HepG2 (cell line): ENCODE measurements around the gene MFSD12. TPM values are rescaled to one million over a fixed set of nuclear protein-coding genes. Genes with fewer than 3 reads are reported as not detected.

ENCODE experiments used
- ATAC-seq: fragments of 200-7000 bp; cut with Tn5 transposase; 3 replicates; pipeline ENCODE4 v1.9.1; 2020; ENCODE audit warnings: mild to moderate bottlenecking, moderate library complexity
- BruUV-seq: library from RNA; stranded (reverse); fragments of 400-500 nt; replicated peaks from 2 replicates; lab custom pipeline; 2021; lab: Mats Ljungman, UMichigan
- CTCF ChIA-PET: fragments of 300-600 bp; formaldehyde crosslinking; extraction: SDS; loops from one replicate; lab custom pipeline; 2021; ENCODE audit warnings: low total read pairs, inconsistent platforms, low intra/inter-chr PET ratio; lab: Yijun Ruan, JAX
- POLR2A ChIA-PET: fragments of 350-600 bp; sonication (Branson Sonifier 250); formaldehyde crosslinking; loops from one replicate; lab custom pipeline; 2020; ENCODE audit warnings: antibody characterized with exemption, inconsistent platforms; lab: Yijun Ruan, JAX
- DNase-seq: peaks from one replicate; pipeline ENCODE4 v3.0.0-alpha.2; 2015; ENCODE audit warnings: low spot score
- FAIRE-seq: peaks from 3 replicates; lab custom pipeline; 2011; peaks lifted over from hg19 to GRCh38; lab: Jason Lieb, UNC
- H2AFZ ChIP-seq: one replicate; pipeline ENCODE4 v1.6.1; 2011; ENCODE audit warnings: low read length, inconsistent platforms
- H3K27ac ChIP-seq: fragments of 300-600 bp; 3 replicates; pipeline ENCODE4 v1.8.0; 2011; ENCODE audit warnings: mixed run types, mild to moderate bottlenecking, mixed read lengths, low read length, inconsistent platforms; ENCODE audit not compliant: insufficient read depth; ENCODE audit errors: extremely low read length
- H3K27me3 ChIP-seq, 2 experiments: fragments of 200-600 bp in 1 of 2; 2 replicates in 1 of 2; 3 replicates in 1 of 2; pipeline versions ENCODE4 v1.6.0 to v1.8.0; 2011; ENCODE audit warnings: low read length in 2 of 2, mild to moderate bottlenecking in 2 of 2, moderate library complexity in 2 of 2, inconsistent platforms in 1 of 2; ENCODE audit not compliant: insufficient read depth in 2 of 2, control insufficient read depth in 1 of 2
- H3K36me3 ChIP-seq, 2 experiments: fragments of 200-600 bp in 1 of 2; replicated peaks in 1 of 2; 2 replicates in 1 of 2; 3 replicates in 1 of 2; pipeline versions ENCODE4 v1.5.1 to v1.8.0; 2011; ENCODE audit warnings: low read length in 2 of 2, inconsistent platforms in 1 of 2; ENCODE audit not compliant: insufficient read depth in 2 of 2, control insufficient read depth in 1 of 2
- H3K4me1 ChIP-seq: 2 replicates; pipeline ENCODE4 v1.5.1; 2012; ENCODE audit warnings: low read length, inconsistent platforms; ENCODE audit not compliant: insufficient read depth
- H3K4me2 ChIP-seq: 2 replicates; pipeline ENCODE4 v1.6.0; 2011; ENCODE audit warnings: low read depth, low read length, inconsistent platforms
- H3K4me3 ChIP-seq, 3 experiments: fragments of 200-600 bp in 1 of 3; sonication (generic), shearing (Covaris generic) in 1 of 3; replicated peaks in 1 of 3; 2 replicates each; pipeline ENCODE4 v1.5.1; 2011 to 2016; ENCODE audit warnings: low read length in 3 of 3, inconsistent platforms in 2 of 3, low read depth in 2 of 3, mild to moderate bottlenecking in 2 of 3, control low read depth in 1 of 3, mixed read lengths in 1 of 3; ENCODE audit not compliant: insufficient read depth in 1 of 3
- H3K79me2 ChIP-seq: one replicate; pipeline ENCODE4 v1.6.1; 2011; ENCODE audit warnings: low read length, inconsistent platforms; ENCODE audit not compliant: insufficient read depth
- H3K9ac ChIP-seq: 2 replicates; pipeline ENCODE4 v1.6.0; 2011; ENCODE audit warnings: mild to moderate bottlenecking, low read depth, low read length, inconsistent platforms; ENCODE audit not compliant: insufficient read depth
- H3K9me3 ChIP-seq: 2 replicates; pipeline ENCODE4 v1.5.1; 2012; ENCODE audit warnings: mild to moderate bottlenecking, low read length
- H4K20me1 ChIP-seq: 2 replicates; pipeline ENCODE4 v1.6.0; 2011; ENCODE audit warnings: inconsistent platforms, mild to moderate bottlenecking, low read length, moderate library complexity; ENCODE audit not compliant: insufficient read depth
- BCL6 ChIP-seq: IDR thresholded peaks from 2 replicates; pipeline ENCODE4 v1.6.1; 2016; ENCODE audit warnings: missing genetic modification reagents, missing compliant biosample characterization
- BHLHE40 ChIP-seq: IDR thresholded peaks from 2 replicates; pipeline ENCODE4 v1.6.1; 2011; ENCODE audit warnings: low read length, improper control_type of control experiment
- CREB1 ChIP-seq, 2 experiments: fragments of 450-650 bp in 1 of 2; IDR thresholded peaks; 2 replicates each; pipeline ENCODE4 v1.6.1; 2016 to 2017; ENCODE audit warnings: control low read depth in 1 of 2, mild to moderate bottlenecking in 1 of 2, missing compliant biosample characterization in 1 of 2, missing genetic modification characterization in 1 of 2
- FOSL2 ChIP-seq: sonication (generic); formaldehyde crosslinking; IDR thresholded peaks from 2 replicates; pipeline ENCODE4 v1.4.0; 2020; ENCODE audit warnings: missing genetic modification reagents
- KDM1A ChIP-seq: IDR thresholded peaks from 2 replicates; pipeline ENCODE4 v1.6.1; 2016; ENCODE audit warnings: missing compliant biosample characterization
- SAP130 ChIP-seq: IDR thresholded peaks from 2 replicates; pipeline ENCODE4 v1.6.1; 2016; ENCODE audit warnings: low read depth
- ZFP36 ChIP-seq: fragments of 150-350 bp; IDR thresholded peaks from 2 replicates; pipeline ENCODE4 v1.6.1; 2018; ENCODE audit warnings: borderline replicate concordance, low read length, low read depth; ENCODE audit not compliant: partially characterized antibody
- ZMYM3 ChIP-seq: sonication (generic); formaldehyde crosslinking; IDR thresholded peaks from 2 replicates; pipeline ENCODE4 v1.5.1; 2020; ENCODE audit warnings: mild to moderate bottlenecking, missing genetic modification reagents
- ZNF264 ChIP-seq: sonication (generic); formaldehyde crosslinking; IDR thresholded peaks from 2 replicates; pipeline ENCODE4 v1.4.0; 2020; ENCODE audit warnings: missing genetic modification reagents
- WGBS: methylation state at CpG from one replicate; pipeline ENCODE4 v1.1.6; 2017; ENCODE audit warnings: low lambda C conversion rate; 5-methylcytosine and 5-hydroxymethylcytosine counted together
- in situ Hi-C: cut with HindIII; loops from 2 replicates; pipeline ENCODE4 v1.10.0; 2017; ENCODE audit warnings: low pct_unique_long_range_greater_than_20kb; ENCODE audit not compliant: extremely low pct_ligation_motif_present
- intact Hi-C: fragments of 100-400 bp; cut with micrococcal nuclease; formaldehyde crosslinking; loops from one replicate; pipeline ENCODE4 v1.10.0; 2022; ENCODE audit not compliant: unreplicated experiment
- polyA plus RNA-seq, 8 experiments: library from polyadenylated mRNA; depleted of rRNA in 3 of 8; stranded (reverse) in 7 of 8; unstranded in 1 of 8; fragments of >200 nt; fragmentation: Illumina TruSeq in 4 of 8; extraction: Trizol in 4 of 8; gene quantifications; 2 replicates each; pipeline versions ENCODE4 v1.2.1 to v1.2.3, GENCODE V29; 2011 to 2016; ENCODE audit warnings: low read depth in 4 of 8, missing spikeins in 1 of 8, mixed read lengths in 1 of 8; ENCODE audit not compliant: insufficient read depth in 1 of 8
- total RNA-seq, 5 experiments: library from RNA; depleted of rRNA; stranded (reverse); fragments of >200 nt; fragmentation: Illumina TruSeq; extraction: Trizol; gene quantifications; 2 replicates each; pipeline ENCODE4 v1.2.3, GENCODE V29; 2016; ENCODE audit warnings: low read depth in 1 of 5
- TF ChIP-seq, protein P1 (sequence below): sonication (generic); formaldehyde crosslinking; IDR thresholded peaks from 2 replicates; pipeline ENCODE4 v1.5.0; 2020; ENCODE audit warnings: missing genetic modification reagents, mild to moderate bottlenecking, borderline replicate concordance
- TF ChIP-seq, protein P2 (sequence below): sonication (generic); formaldehyde crosslinking; IDR thresholded peaks from 2 replicates; pipeline ENCODE4 v1.8.0; 2022; ENCODE audit warnings: mild to moderate bottlenecking, missing genetic modification reagents, moderate library complexity
- TF ChIP-seq, protein P3 (sequence below): sonication (generic); formaldehyde crosslinking; IDR thresholded peaks from 2 replicates; pipeline ENCODE4 v1.5.0; 2020; ENCODE audit warnings: mild to moderate bottlenecking, missing genetic modification reagents

MFSD12 gene
- total and polyA plus RNA-seq, 2 of the 13 experiments (the other 11 are each of a cell fraction or from before 2014, with no cell fraction given) = 27.2 to 29.1 TPM

DNA sequence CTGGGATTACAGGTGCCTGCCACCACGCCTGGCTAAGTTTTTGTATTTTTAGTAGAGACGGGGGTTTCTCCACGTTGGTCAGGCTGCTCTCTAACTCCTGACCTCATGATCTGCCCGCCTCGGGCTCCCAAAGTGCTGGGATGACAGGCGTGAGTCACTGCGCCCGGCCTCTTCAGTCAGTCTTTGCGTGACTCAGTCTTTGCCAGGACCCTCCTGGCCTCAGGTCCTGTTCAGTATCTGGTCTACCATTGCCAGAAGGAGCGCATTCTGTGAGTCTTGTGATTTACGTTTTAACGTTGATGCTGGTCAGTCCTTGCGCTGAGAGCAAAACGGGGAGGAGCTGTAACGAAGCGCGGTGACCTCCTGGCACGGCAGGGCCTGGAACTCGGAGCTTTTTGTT, 7.8 kb upstream of the MFSD12 start:
- Histone ChIP-seq H3K27ac (no peak overlapping the region), H3K9me3 (no peaks in the 10 kb centered on the region), H3K4me1 (peaks cover 49% of the 10 kb centered on the region), H3K4me3 (no peak overlapping the region), H3K36me3 (no peaks in the 10 kb centered on the region), H3K79me2 (no peaks in the 10 kb centered on the region), H3K27me3 (peaks cover 0 to 1% of the 10 kb centered on the region in 2 experiments; a peak in 2 of 5 replicates), H3K9ac (no peak overlapping the region), H3K4me2 (peak overlapping the region; percentile 38), H4K20me1 (no peaks in the 10 kb centered on the region), H2AFZ (no peak overlapping the region)
- FAIRE-seq (no peak), DNase-seq (peak; percentile 46), ATAC-seq (peak; percentile 64)
- POLR2A ChIA-PET = interaction anchor here (1.2 kb wide), 1 partner anchor 9 kb away, joined by 3 read pairs; no protein-coding TSS in a partner anchor
- BruUV-seq = no TSS peak
- intact Hi-C loops = no loop called here
- in situ Hi-C loops = no loop called here
- CTCF ChIA-PET = no interaction called here
- TF ChIP-seq ZNF264 (CRISPR knock-in tag) (no peak), BCL6 (CRISPR knock-in tag) (no peak), FOSL2 (CRISPR knock-in tag) (peak; percentile 84), SAP130 (CRISPR knock-in tag) (peak; percentile 34; the same call in 1 of the 2 replicates), CREB1 (IDR thresholded peaks at IDR 0.05) (peak; percentile 53), CREB1 (CRISPR knock-in tag; IDR thresholded peaks at IDR 0.05) (no peak)
- 39% methylated on average over 14 of the region's 19 CpGs for WGBS

DNA sequence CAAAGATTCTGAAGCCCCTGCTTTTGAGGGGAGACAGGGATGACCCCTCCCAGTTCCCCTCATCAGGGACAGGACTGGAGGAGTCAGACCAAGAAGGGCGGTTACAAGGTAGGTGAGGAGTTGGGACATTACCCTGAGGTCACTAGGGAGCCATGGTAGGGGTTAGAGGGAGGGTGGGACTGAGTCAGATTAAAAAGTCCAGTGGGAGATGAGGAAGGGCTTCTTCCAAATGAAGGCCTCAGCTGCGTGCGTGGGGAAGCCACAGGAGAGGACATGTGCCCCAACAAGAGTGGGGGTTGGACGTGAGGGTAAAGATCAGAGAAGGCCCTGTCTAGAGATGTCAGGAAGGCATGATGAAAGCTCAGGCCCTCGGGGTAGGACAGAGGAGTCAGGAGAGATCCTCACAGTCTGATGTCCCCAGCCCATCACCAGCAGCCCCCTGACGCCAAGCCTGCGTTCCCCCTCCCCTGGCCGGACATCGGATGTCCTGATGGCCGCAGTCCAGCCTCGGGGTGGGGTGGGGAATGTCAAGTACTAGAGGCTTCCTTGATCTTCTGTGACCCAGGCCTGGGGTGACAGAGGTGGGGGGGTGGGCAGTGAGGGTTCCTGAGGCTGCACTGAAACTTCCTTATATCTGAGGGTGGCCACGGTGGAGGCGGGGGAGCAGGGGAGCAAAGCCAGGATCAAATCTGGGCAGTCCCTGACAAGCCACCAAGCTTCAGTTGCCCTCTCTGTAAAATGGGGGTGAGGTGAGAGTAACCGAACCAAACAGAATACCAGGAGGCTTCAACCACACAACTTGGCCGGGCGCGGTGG, 6.5 kb upstream of the MFSD12 start:
- Histone ChIP-seq H2AFZ (no peak overlapping the region), H3K79me2 (no peaks in the 10 kb centered on the region), H3K9ac (no peak overlapping the region), H3K4me1 (peaks cover 37% of the 10 kb centered on the region), H3K4me3 (no peak overlapping the region; a peak in 1 of 6 replicates), H3K4me2 (0 out of 2 replicates have a peak overlapping the region, but pooled peaks have one; percentile 3), H3K36me3 (no peaks in the 10 kb centered on the region), H3K9me3 (no peaks in the 10 kb centered on the region), H4K20me1 (no peaks in the 10 kb centered on the region), H3K27me3 (peaks cover 0 to 1% of the 10 kb centered on the region in 2 experiments; a peak in 2 of 5 replicates), H3K27ac (no peak overlapping the region)
- 51% methylated on average over 11 of the region's 17 CpGs for WGBS
- ChIA-PET CTCF (no interaction called here), POLR2A (interaction anchor here (1.2 kb wide), 1 partner anchor 10 kb away, joined by 3 read pairs; no protein-coding TSS in a partner anchor)
- FAIRE-seq (no peak), DNase-seq (no peak), ATAC-seq (peak; percentile 34; the same call in 2 of the 3 replicates)
- BruUV-seq = no TSS peak
- intact Hi-C loops (no loop called here), in situ Hi-C loops (no loop called here)
- TF ChIP-seq, protein P1, sequence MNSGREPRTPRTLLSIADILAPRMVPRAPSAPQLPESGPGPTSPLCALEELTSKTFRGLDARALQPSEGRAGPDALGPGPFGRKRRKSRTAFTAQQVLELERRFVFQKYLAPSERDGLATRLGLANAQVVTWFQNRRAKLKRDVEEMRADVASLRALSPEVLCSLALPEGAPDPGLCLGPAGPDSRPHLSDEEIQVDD (CRISPR knock-in tag) = no peak
- TF ChIP-seq, protein P2, sequence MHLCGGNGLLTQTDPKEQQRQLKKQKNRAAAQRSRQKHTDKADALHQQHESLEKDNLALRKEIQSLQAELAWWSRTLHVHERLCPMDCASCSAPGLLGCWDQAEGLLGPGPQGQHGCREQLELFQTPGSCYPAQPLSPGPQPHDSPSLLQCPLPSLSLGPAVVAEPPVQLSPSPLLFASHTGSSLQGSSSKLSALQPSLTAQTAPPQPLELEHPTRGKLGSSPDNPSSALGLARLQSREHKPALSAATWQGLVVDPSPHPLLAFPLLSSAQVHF (CRISPR knock-in tag) = no peak
- TF ChIP-seq BHLHE40 (0 out of 2 replicates have a peak, but pooled peaks have one; percentile 3), KDM1A (CRISPR knock-in tag) (peak; percentile 16; the same call in 1 of the 2 replicates), ZFP36 (peak; percentile 63), ZMYM3 (CRISPR knock-in tag) (peak; percentile 89)
- TF ChIP-seq, protein P3, sequence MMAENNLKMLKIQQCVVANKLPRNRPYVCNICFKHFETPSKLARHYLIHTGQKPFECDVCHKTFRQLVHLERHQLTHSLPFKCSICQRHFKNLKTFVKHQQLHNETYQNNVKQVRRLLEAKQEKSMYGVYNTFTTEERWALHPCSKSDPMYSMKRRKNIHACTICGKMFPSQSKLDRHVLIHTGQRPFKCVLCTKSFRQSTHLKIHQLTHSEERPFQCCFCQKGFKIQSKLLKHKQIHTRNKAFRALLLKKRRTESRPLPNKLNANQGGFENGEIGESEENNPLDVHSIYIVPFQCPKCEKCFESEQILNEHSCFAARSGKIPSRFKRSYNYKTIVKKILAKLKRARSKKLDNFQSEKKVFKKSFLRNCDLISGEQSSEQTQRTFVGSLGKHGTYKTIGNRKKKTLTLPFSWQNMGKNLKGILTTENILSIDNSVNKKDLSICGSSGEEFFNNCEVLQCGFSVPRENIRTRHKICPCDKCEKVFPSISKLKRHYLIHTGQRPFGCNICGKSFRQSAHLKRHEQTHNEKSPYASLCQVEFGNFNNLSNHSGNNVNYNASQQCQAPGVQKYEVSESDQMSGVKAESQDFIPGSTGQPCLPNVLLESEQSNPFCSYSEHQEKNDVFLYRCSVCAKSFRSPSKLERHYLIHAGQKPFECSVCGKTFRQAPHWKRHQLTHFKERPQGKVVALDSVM (CRISPR knock-in tag) = peak; percentile 5; the same call in 1 of the 2 replicates
